GM19463 (cell line): Measurements from ENCODE around the gene CIITA.
"Not testable (repeated sequence)": the region's sequence is repeated elsewhere in the genome, so short reads cannot be mapped to it uniquely, and the experiment has no call there.

ENCODE experiments used
- ATAC-seq: cut with Tn5 transposase; IDR thresholded peaks from one replicate; pipeline ENCODE4 v1.9.1; 2021; ENCODE audit warnings: mild to moderate bottlenecking, moderate library complexity; ENCODE audit not compliant: unreplicated experiment

The CIITA gene

DNA sequence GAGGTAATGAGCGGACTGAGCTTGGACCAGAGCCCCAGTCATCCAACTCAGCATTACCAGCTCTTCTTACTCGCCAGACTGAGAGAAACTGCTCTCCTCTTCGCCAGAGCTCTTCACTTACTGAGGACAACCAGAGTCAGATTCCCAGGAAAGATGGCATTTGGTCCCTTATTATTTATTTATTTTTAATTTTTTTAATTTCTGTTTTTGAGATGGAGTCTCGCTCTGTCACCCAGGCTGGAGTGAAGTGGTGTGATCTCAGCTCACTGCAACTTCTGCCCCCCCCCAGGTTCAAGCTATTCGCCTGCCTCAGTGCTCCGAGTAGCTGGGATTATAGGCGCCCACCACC is 42.0 kb downstream of the CIITA start:
- no peak for ATAC-seq

DNA sequence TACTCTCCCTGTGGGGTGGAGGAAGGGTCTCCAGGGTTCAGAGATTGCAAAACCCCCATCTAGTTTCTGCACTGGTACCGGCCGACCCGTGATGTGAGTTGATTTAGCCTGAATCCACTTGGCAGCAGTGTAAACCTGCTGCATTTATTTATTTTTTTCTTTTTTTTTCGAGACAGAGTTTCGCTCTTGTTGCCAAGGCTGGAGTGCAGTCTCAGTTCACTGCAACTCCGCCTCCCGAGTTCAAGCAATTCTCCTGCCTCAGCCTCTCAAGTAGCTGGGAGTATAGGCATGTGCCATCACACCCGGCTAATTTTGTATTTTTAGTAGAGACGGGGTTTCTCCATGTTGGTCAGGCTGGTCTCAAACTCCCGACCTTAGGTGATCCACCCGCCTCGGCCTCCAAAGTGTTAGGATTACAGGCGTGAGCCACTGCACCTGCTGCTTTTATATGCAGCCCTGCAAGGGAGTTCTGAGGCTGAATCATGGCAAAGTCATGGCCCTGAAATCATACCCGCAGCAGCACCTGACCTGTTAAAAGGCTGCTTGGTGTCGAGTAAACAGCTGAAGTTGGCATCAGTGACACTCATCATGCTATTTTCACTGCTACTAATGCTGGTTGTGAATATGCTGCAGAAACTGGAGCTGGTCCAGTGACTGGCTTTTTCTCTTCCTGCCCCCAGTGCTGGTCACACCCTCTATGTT is 43.9 kb downstream of the CIITA start:
- no peak for ATAC-seq

DNA sequence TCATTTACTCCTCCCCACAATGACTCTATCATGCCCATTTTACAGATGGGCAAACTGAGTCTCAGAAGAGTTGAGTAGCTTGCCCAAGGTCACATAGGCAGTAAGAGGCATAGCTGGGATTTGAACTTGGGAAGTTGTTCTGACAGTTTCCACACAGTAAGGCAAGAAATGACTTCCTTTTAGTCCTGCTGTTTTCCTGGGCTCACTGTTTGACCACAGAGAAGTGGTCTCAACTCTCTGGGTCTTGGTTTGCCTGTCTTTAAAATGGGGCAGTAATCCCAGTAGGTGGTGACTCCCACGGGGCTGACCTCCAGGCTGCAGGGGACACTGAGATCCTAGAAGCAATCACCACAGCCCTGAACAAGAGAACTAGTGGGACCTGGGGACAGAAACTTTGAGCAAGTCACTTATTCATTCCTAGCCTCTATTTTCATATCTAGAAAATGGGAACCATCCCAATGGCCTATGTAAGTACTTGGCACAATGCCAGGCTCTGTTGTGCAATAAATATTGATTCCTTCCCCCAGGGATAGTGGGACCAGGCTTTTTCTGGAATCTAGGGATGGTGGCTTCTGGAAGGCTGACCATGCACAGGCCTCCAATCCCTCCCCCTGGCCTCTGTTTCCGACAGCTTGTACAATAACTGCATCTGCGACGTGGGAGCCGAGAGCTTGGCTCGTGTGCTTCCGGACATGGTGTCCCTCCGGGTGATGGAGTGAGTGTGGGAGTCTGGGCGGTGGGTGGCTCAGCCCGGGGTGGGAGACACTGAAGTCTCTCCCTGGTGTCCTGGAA is 44.7 kb downstream of the CIITA start:
- ATAC-seq, result no peak

DNA sequence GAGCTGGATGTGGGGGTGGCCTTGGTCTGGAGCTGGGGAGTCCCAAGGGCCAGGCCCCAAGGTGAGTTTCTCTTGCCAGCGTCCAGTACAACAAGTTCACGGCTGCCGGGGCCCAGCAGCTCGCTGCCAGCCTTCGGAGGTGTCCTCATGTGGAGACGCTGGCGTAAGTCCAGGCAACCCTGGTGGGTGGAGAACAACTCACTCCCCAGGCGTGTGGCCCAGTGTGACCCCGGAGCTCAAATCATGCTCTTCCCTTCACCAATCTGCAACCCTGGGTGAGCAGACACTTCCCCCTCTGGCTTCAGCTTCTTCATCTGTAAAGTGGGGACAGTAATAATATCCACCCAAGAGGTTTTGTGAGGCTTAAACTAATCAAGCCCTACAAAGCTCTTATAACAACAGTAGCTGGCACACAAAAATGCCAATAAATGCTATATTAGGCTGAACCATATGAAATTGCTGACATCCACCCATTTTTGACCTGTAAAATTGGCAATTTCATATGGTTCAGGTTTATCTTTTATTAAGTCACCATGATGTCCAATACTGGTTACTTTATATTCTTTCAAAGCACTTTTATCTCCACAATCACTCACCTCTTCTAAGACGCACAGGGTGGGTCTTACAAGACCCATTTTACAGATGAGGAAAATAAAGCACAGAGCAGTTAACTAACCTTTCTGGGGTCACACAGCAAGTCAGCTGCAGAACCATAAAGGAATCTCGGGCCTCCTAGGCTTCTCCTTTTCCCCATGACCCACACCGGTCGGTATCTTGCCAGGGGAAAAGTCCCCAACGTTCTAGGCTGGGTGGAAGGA is 45.5 kb downstream of the CIITA start:
- ATAC-seq, result no peak

DNA sequence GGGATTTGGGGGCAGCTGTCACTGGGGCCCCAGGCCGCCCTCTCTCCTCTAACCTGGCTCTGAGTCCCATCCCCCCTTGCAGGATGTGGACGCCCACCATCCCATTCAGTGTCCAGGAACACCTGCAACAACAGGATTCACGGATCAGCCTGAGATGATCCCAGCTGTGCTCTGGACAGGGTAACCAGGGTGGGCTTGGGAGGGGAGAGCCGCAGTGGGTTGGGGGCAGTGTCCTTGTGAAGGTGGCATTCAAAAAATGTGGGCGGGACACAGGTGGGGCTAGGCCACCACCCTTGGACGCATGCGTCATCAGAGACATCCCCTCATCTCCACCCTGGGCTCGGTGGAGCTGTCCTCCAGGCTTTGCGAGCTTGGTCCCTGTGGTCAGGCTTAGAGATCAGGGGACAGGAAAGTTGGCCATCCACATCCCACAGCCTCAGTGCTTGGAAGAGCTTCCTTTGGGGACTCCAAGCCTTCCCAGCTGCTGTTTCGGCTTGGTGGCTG is 46.2 kb downstream of the CIITA start:
- no peak for ATAC-seq

DNA sequence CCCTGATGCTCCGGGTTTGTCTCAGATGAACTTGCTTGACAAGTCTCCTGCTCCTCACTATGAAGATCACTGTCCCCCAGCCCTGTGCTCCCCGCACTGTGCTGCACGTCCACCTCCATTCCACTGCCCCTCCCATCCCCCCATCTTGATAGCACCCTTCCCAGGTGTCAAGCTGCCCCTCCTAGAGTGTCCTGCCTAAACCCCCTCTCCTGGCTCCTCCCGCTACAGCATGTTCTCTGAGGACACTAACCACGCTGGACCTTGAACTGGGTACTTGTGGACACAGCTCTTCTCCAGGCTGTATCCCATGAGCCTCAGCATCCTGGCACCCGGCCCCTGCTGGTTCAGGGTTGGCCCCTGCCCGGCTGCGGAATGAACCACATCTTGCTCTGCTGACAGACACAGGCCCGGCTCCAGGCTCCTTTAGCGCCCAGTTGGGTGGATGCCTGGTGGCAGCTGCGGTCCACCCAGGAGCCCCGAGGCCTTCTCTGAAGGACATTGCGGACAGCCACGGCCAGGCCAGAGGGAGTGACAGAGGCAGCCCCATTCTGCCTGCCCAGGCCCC is 46.7 kb downstream of the CIITA start:
- no peak for ATAC-seq

DNA sequence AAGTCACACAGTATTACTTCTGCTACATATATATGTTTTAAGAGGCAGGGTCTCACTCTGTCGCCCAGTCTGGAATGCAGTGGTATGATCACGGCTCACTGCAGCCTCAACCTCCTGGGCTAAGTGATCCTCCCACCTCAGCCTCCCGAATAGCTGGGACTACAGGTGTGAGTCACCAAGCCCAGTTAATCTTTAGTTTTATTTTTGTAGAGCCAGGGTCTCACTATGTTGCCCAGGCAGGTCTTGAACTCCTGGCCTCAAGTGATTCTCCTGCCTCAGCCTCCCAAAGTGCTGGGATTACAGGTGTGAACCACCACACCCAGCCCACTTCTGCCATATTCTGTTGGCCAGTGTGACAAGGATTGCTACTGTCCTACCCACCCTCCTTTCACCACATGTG is 48.3 kb downstream of the CIITA start:
- ATAC-seq, result not testable (repeated sequence)

DNA sequence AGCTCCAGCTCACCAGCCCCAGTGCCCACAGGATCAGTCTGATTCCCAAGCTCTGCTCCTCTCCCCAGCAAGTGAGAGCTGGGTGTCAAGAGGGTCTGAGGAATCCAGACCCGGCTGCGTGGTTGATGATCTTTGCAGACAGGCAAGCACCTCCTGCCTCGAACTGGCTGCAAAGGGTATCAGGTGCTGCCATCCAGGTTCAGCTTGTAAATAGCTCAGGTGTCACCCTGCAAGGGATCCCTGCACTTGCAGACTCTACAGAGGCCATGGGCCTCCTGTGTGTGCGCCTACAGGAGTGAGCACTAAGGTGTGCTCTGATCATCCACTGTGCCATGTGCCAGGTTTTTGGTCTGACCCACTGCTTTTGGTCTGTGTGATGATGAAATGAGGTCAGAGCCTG is 49.1 kb downstream of the CIITA start:
- no peak for ATAC-seq

DNA sequence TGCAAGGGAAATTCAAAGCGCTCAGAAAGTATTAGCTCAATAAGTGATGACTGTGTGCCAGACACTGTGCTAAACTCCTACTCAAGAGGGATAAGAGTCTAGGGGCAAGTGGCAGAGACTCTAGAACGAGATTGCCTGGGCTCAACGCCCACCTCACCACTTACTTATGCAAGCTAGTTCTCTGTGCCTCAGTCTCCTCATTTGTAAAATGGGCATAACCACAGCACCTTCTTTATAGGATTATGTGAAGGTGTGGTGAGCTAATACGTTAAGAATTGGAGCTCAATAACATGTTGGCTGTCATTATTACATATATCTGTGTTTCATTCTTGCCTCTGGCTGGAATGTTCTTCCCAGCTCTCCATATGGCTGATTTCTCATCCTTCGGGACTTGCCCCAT is 49.9 kb downstream of the CIITA start:
- no peak for ATAC-seq

DNA sequence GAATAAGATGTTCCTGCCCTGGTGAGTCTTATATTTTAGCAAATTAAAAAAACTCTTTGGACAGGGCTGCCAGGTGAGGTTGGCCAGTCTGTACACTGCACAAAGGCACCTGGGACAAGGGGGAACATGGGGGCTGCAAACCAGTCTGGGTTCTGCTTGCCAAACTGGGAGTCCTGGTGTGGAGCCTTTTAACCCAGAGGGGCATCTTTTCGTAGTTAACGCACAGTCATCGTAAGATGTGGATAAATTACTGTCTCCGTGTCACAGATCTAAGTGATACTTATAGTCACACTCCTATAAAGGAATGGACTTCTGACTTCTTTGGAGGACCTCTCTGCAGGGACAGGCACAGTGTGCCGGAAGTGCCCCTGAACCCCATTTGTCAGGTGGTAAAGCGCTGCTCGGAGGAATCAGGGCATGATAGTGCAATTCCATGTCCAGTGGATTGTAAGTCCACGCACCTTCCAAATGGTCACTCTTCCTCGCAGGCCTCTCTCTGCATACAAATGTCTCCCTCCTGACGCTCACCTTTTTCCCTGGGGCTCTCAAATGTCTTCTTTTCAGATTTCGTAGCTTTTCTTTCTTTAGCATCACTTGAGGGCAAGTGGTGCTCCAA is 50.6 kb downstream of the CIITA start:
- ATAC-seq, result no peak

DNA sequence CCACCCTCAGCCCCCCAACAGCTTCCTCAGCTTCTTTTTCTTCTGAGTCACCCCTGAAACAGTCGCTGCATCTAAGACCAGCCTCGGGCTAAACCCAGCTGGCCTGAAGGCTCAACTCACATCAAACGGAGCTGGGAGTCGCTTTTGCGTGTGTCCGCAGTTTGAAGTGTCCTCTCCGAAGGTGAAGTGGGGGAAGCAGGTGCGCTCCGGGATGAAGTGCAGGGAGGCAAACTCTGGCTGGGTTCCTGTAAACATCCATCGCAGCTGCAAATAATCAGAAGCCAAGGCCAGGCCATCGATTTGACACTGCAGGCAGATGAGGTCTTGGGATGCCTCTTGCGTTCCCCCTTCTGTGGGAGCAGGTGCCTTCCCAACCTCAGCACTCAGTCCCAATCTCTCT is 52.1 kb downstream of the CIITA start:
- ATAC-seq, result not testable (repeated sequence)

DNA sequence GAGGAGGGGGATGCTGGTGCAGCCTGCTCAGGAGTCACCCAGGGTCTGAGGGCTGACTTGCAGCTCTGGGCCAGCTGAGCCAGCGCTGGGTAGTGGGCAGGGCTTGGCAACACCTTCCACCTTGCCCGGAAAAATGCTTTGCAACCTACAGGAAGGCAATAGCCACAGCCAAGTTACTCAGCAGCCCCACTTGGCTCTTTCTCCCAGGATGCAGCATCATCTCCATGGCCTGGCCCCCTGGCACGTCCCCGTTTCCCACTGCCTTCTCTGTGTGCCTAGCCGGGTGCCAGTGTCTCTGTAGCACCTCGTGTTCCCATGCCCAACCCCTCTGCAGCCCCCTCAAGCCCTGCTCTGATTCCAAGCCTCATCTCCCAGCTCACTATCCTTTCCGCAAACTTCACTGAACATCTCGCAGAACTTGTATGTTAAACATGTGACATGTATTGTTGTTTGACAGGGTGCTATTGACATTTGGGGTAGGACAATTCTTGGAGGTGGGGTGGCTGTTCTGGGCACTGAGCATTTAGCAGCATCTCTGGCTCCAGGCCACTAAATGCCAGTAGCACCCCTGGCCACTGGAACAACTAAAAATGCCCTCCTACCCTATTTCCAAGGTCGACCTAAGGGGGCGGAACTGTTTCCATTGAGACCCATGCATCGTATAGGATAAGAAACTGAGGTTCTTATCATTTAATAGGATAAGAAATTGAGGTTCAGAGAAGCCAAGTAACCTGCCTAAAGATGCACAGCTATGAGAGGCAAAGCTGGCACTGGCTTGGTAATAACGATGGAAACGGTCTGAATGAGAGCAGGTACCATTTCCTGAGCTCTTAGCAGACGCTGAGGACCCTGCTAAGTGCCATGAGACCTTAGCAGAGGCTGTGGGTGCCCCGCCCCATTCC is 53.1 kb downstream of the CIITA start:
- no peak for ATAC-seq

DNA sequence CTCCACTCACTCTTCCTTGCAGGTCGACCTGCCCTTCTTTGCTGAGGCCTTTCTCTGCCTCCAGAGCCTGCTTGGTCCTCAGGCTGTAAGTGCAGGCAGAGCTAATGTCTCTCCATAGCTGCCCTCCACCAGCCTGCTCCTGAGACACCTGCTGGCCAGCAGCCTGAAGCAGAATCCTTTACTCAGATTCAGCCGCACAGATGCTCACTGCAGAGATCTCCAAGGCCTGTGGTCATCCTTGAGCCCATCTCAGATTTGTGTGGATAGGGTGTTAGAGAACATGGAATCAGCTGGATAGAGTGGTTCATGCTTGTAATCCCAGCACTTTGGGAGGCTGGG is 53.7 kb downstream of the CIITA start:
- no peak for ATAC-seq

DNA sequence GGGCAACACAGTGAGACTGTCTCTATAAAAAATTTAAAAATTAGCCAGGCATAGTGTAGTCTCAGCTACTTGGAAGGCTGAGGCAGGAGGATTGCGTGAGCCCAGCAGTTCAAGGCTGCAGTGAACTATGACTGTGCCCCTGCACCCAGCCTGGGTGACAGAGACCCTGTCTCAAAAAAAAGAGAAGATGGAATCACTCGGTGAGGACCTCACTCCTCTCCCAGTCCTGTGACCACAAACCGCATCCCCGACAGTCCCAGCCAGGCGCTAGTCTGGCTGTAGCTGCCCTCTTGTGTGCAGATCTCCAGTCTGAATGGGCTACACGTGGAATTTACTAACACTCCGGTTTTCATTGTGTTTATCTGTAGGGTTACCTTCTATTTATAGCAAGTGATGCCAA is 54.1 kb downstream of the CIITA start:
- ATAC-seq, result no peak

DNA sequence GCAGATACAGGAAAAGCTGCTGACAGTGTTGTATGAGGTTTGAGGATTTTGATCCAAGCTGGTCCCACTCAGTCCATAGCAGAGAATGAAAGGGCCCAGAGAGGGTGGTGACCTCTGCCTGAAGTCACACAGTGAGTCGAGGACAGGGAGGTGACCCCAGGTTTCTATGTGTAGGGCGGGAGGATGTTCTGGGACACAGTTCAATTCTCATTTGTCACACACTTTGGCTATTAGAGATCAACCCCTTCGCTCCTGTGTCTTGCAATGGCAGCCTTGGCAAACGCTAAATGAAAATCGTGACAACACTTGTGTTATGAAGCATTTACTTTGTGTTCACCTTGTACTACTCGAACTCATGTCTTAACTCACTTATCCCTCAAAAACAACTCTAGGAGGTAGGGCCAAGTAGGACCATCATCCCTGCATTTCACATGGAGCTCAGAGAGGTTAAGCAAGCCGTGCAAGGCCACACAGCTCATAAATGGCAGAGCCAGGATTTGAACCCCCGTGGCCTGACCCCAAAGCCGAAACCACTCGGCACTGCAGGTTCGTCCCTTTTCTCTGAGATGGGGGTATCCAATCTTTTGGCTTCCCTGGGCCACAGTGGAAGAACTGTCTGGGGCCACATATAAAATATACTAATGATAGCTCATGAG is 55.1 kb downstream of the CIITA start:
- ATAC-seq, result no peak

DNA sequence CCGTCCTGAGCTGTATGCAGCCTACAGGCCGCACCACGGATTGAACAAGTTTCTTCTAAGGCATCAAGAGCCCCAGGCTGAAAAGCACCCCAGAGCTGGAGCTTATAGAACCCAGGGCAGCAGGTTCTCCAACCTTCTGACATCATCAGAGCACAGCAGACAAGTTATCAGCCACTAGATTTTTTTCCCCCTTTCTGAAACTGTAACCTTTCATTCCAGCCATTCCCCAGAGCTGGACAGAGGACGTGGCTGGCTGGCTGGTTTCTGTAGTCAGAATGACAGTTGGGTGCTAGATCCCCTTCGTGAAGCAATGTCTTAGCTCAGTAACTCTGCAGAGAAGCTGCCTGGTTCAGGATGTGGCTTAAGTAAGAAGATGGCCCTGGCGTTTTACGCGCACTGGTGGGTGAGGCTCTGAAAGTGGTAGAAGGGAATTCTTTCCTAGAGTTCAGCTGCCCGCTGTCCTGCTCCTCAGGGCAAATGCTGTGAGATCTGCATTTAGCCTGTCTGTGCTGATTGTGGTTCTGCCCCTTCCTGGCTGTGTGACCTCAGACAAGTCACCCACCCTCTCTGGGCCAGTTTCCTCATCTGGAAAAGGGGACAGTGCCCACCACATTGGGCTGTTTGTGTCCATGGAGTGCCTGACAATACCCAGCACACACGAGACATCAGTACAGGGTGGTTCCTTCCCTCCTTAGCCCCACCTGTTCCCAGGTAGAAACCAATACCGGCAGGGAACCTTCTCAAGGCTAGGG is 56.1 kb downstream of the CIITA start:
- ATAC-seq, result no peak

DNA sequence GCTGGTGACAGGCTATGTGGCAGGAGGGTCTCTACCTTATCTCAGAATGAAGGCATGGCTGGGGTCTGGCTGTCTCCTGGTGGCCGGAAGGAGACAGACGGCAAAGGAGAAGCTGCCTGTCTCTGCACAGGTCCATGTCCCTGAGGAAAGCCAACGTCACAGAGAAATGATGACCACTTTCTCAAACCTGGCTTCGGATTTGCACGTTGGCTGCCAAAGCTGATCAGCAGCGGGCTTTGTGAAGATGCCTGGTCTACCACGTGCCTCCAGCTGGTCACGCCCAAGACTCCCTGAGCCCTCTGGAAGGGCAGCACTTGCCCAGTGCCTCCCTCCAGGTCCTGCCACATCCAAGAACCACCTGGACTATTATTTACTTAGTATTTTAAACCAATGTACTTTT is 56.9 kb downstream of the CIITA start:
- no peak for ATAC-seq

DNA sequence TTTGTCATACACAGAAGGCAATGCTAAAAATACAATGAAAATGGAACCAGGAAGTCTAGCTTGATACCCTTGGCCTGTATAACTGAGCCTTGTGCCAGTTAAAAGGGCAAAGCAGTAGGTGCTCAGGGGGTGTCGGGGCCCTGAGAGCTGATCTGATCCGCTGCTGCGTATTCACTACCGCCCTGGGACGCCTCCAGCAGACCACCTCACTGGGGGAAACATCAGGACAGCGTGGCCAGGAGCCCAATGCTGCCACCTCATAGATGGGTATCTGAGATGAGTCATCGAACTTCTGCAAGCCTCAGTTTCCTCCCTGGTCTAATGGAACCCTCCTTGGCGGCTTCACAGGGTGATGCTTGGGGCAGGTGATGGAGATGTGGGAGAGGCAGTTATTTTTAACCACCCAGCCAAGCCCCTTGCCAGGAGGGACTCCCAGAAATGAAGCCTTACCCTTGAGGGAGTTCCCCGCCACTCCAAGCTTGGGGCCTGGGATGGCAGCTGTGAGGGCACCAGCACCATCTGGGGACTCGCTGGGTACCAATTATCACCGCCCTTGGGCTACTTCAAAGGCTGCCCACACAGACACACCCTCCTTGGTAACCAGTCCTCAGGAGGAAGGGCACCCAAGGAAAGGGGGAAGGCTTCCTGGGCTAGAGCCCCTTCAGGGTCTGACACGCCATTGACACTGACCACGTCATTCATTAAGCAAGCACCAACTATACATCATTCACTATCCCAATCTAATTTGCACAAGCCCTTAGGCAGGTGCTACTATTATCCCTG is 57.5 kb downstream of the CIITA start:
- ATAC-seq, result no peak
